NT2/D1 (cell line): Measurements from ENCODE around the gene PDE9A.

Source experiments
- DNase-seq: peaks from one replicate; pipeline ENCODE4 v3.0.0-alpha.2; 2011; ENCODE audit warnings: low read depth, low spot score
- H3K27me3 ChIP-seq: 2 replicates; pipeline ENCODE4 v1.6.0; 2011; ENCODE audit warnings: mild to moderate bottlenecking; ENCODE audit not compliant: insufficient read length, insufficient read depth
- H3K36me3 ChIP-seq: 2 replicates; pipeline ENCODE4 v1.6.1; 2011; ENCODE audit warnings: mild to moderate bottlenecking, low read length, mixed read lengths; ENCODE audit not compliant: insufficient read depth, insufficient read length
- H3K4me1 ChIP-seq: 2 replicates; pipeline ENCODE4 v1.5.1; 2011; ENCODE audit not compliant: insufficient read depth, insufficient read length
- H3K4me3 ChIP-seq: 2 replicates; pipeline ENCODE4 v1.5.1; 2011; ENCODE audit warnings: low read depth; ENCODE audit not compliant: insufficient read length
- H3K9ac ChIP-seq: 2 replicates; pipeline ENCODE4 v1.6.0; 2011; ENCODE audit warnings: low read depth; ENCODE audit not compliant: insufficient read length
- H3K9me3 ChIP-seq: 2 replicates; pipeline ENCODE4 v1.5.1; 2011; ENCODE audit warnings: mild to moderate bottlenecking, low read length; ENCODE audit not compliant: insufficient read depth
- SUZ12 ChIP-seq: IDR thresholded peaks from 2 replicates; pipeline ENCODE4 v1.6.1; 2011; ENCODE audit not compliant: insufficient read length, insufficient read depth; ENCODE audit errors: extremely low read depth
- YY1 ChIP-seq: IDR thresholded peaks from 2 replicates; pipeline ENCODE4 v1.6.1; 2011; ENCODE audit not compliant: insufficient read length, insufficient read depth
- ZNF274 ChIP-seq: IDR thresholded peaks from 2 replicates; pipeline ENCODE4 v1.6.1; 2011; ENCODE audit warnings: mild to moderate bottlenecking, low read depth, low read length

The PDE9A gene

GRCh38 chr21:42755766-42756579 lies 102.6 kb downstream of the PDE9A start:
- Histone ChIP-seq H3K36me3 (peaks cover 38% of the 10 kb centered on the region), H3K9me3 (no peaks in the 10 kb centered on the region), H3K9ac (no peak overlapping the region), H3K4me1 (peaks cover 5% of the 10 kb centered on the region), H3K27me3 (no peaks in the 10 kb centered on the region), H3K4me3 (no peak overlapping the region)
- no peak for DNase-seq
- no peak for TF ChIP-seq YY1
- TF ChIP-seq SUZ12, result no peak
- TF ChIP-seq ZNF274, result no peak

- Histone ChIP-seq H3K9me3 (no peaks in the 10 kb centered on the region), H3K36me3 (peaks cover 42% of the 10 kb centered on the region), H3K4me3 (no peak overlapping the region), H3K27me3 (no peaks in the 10 kb centered on the region), H3K4me1 (peaks cover 9% of the 10 kb centered on the region), H3K9ac (no peak overlapping the region)
- DNase-seq, result no peak
- TF ChIP-seq SUZ12 (no peak), YY1 (no peak), ZNF274 (no peak)
Measured at GRCh38 chr21:42756580-42757250, 103.3 kb downstream of the PDE9A start.

- TF ChIP-seq ZNF274 (no peak), SUZ12 (no peak), YY1 (no peak)
- no peak overlapping the region for H3K4me3 ChIP-seq
- peaks cover 10% of the 10 kb centered on the region for H3K4me1 ChIP-seq
- H3K36me3 ChIP-seq, result peaks cover 47% of the 10 kb centered on the region
- peak overlapping the region; percentile 7 for H3K9ac ChIP-seq
- H3K27me3 ChIP-seq, result no peaks in the 10 kb centered on the region
- no peaks in the 10 kb centered on the region for H3K9me3 ChIP-seq
- no peak for DNase-seq
Measured at GRCh38 chr21:42757422-42757821, 104.0 kb downstream of the PDE9A start.

GRCh38 chr21:42757826-42758655 lies 104.6 kb downstream of the PDE9A start:
- Histone ChIP-seq H3K27me3 (no peaks in the 10 kb centered on the region), H3K4me3 (no peak overlapping the region), H3K9me3 (no peaks in the 10 kb centered on the region), H3K4me1 (peaks cover 10% of the 10 kb centered on the region), H3K36me3 (peaks cover 44% of the 10 kb centered on the region), H3K9ac (no peak overlapping the region)
- DNase-seq, result no peak
- no peak for TF ChIP-seq ZNF274
- no peak for TF ChIP-seq YY1
- no peak for TF ChIP-seq SUZ12

- Histone ChIP-seq H3K4me3 (no peak overlapping the region), H3K4me1 (peaks cover 10% of the 10 kb centered on the region), H3K36me3 (peaks cover 53% of the 10 kb centered on the region), H3K27me3 (no peaks in the 10 kb centered on the region), H3K9ac (no peak overlapping the region), H3K9me3 (no peaks in the 10 kb centered on the region)
- TF ChIP-seq YY1, result no peak
- TF ChIP-seq ZNF274, result no peak
- TF ChIP-seq SUZ12, result no peak
- no peak for DNase-seq
Measured at GRCh38 chr21:42758721-42759593, 105.5 kb downstream of the PDE9A start.

- H3K36me3 ChIP-seq, result peaks cover 55% of the 10 kb centered on the region
- TF ChIP-seq YY1 (no peak), SUZ12 (no peak), ZNF274 (no peak)
- peaks cover 10% of the 10 kb centered on the region for H3K4me1 ChIP-seq
Measured at GRCh38 chr21:42759594-42759927, 106.1 kb downstream of the PDE9A start.

More at GRCh38 chr21:42759594-42759927, 106.1 kb downstream of the PDE9A start:
- H3K9me3 ChIP-seq, result no peaks in the 10 kb centered on the region
- H3K4me3 ChIP-seq, result no peak overlapping the region
- no peaks in the 10 kb centered on the region for H3K27me3 ChIP-seq
- no peak overlapping the region for H3K9ac ChIP-seq
- no peak for DNase-seq
